K562 (cell line): ENCODE data around the gene C4orf46. TPM values are rescaled to one million over a fixed set of nuclear protein-coding genes. Genes with fewer than 3 reads are reported as not detected.

Source experiments
- ATAC-seq: fragments of 200-7000 bp; cut with Tn5 transposase; 3 replicates; pipeline ENCODE4 v1.9.1; 2020; ENCODE audit warnings: moderate library complexity
- BruUV-seq: library from RNA; stranded (reverse); fragments of 400-500 nt; replicated peaks from 2 replicates; lab custom pipeline; 2021; lab: Mats Ljungman, UMichigan
- CTCF ChIA-PET: fragments of 300-600 bp; formaldehyde crosslinking; extraction: SDS; loops from one replicate; lab custom pipeline; 2021; ENCODE audit warnings: low intra/inter-chr PET ratio; lab: Yijun Ruan, JAX
- POLR2A ChIA-PET: fragments of 300-600, 350-650 bp; sonication (Branson Sonifier 250); formaldehyde crosslinking; extraction: SDS; loops from one replicate; lab custom pipeline; 2021; ENCODE audit warnings: antibody characterized with exemption, inconsistent platforms; lab: Yijun Ruan, JAX
- DNase-seq, 4 experiments: peaks; one replicate each; pipeline versions ENCODE4 v3.0.0 to v3.0.0-alpha.2; 2011 to 2018; ENCODE audit warnings: low spot score in 3 of 4, mixed read lengths in 3 of 4; ENCODE audit errors: extremely low read depth in 1 of 4
- FAIRE-seq: peaks from 2 replicates; lab custom pipeline; 2011; peaks lifted over from hg19 to GRCh38; lab: Jason Lieb, UNC
- H2AFZ ChIP-seq: 2 replicates; pipeline ENCODE4 v1.6.0; 2011; ENCODE audit warnings: low read depth, low read length, control low read depth, inconsistent platforms
- H3K27ac ChIP-seq: fragments of 200-600 bp; 3 replicates; pipeline ENCODE4 v1.8.0; 2011; ENCODE audit warnings: low read depth, mild to moderate bottlenecking, control low read depth, inconsistent platforms, low read length, moderate library complexity, mixed read lengths; ENCODE audit errors: extremely low read depth
- H3K27me3 ChIP-seq, 2 experiments: fragments of 300-600 bp in 1 of 2; 2 replicates in 1 of 2; 3 replicates in 1 of 2; pipeline versions ENCODE4 v1.6.0 to v1.8.0; 2011; ENCODE audit warnings: inconsistent platforms in 2 of 2, low read length in 2 of 2, mild to moderate bottlenecking in 1 of 2, mixed read lengths in 1 of 2, moderate library complexity in 1 of 2; ENCODE audit not compliant: control insufficient read depth in 2 of 2, insufficient read depth in 2 of 2
- H3K36me3 ChIP-seq: fragments of 300-600 bp; 3 replicates; pipeline ENCODE4 v1.8.0; 2011; ENCODE audit warnings: mild to moderate bottlenecking, low read length, inconsistent platforms; ENCODE audit not compliant: control insufficient read depth, insufficient read depth
- H3K4me1 ChIP-seq, 2 experiments: fragments of 200-600 bp in 1 of 2; replicated peaks in 1 of 2; 2 replicates in 1 of 2; 3 replicates in 1 of 2; pipeline versions ENCODE4 v1.5.1 to v1.8.0; 2011; ENCODE audit warnings: inconsistent platforms in 2 of 2, low read length in 2 of 2, mild to moderate bottlenecking in 1 of 2, mixed read lengths in 1 of 2, moderate library complexity in 1 of 2; ENCODE audit not compliant: control insufficient read depth in 2 of 2, insufficient read depth in 2 of 2
- H3K4me2 ChIP-seq: 2 replicates; pipeline ENCODE4 v1.6.1; 2011; ENCODE audit warnings: low read length, control low read depth, inconsistent platforms, mixed read lengths; ENCODE audit not compliant: insufficient read depth
- H3K4me3 ChIP-seq: fragments of 200-600 bp; sonication (generic), shearing (Covaris generic); 2 replicates; pipeline ENCODE4 v1.5.1; 2016; ENCODE audit warnings: control low read depth, inconsistent platforms
- H3K79me2 ChIP-seq: fragments of 200-600 bp; 3 replicates; pipeline ENCODE4 v1.8.0; 2011; ENCODE audit warnings: low read length, inconsistent platforms; ENCODE audit not compliant: control insufficient read depth, insufficient read depth
- H3K9ac ChIP-seq, 2 experiments: 2 replicates each; pipeline versions ENCODE4 v1.6.0 to v1.6.1; 2011; ENCODE audit warnings: low read depth in 2 of 2, low read length in 2 of 2, control low read depth in 1 of 2, inconsistent platforms in 1 of 2, mild to moderate bottlenecking in 1 of 2, mixed read lengths in 1 of 2; ENCODE audit not compliant: insufficient read depth in 1 of 2
- H3K9me1 ChIP-seq: one replicate; pipeline ENCODE4 v1.6.0; 2011; ENCODE audit warnings: inconsistent platforms, mild to moderate bottlenecking, low read length, moderate library complexity; ENCODE audit not compliant: control insufficient read depth, insufficient read depth
- H3K9me3 ChIP-seq: replicated peaks from 2 replicates; pipeline ENCODE4 v1.5.1; 2011; ENCODE audit warnings: low read depth, low read length, inconsistent platforms; ENCODE audit not compliant: control insufficient read depth, insufficient read depth
- H4K20me1 ChIP-seq: replicated peaks from 2 replicates; pipeline ENCODE4 v1.6.1; 2011; ENCODE audit warnings: low read length, inconsistent platforms, mixed read lengths; ENCODE audit not compliant: control insufficient read depth, insufficient read depth
- BHLHE40 ChIP-seq: IDR thresholded peaks from 2 replicates; pipeline ENCODE4 v1.6.1; 2011; ENCODE audit warnings: low read length, improper control_type of control experiment
- CREM ChIP-seq: IDR thresholded peaks from 2 replicates; pipeline ENCODE4 v1.6.1; 2014; ENCODE audit warnings: antibody characterized with exemption, low read depth
- ELF2 ChIP-seq: fragments of 250-450 bp; sonication (Bioruptor Pico); IDR thresholded peaks from 2 replicates; pipeline ENCODE4 v1.5.0; 2021; ENCODE audit warnings: mild to moderate bottlenecking
- ELK3 ChIP-seq: fragments of 450-650 bp; formaldehyde crosslinking; IDR thresholded peaks from 2 replicates; pipeline ENCODE4 v1.4.0; 2020; ENCODE audit warnings: mild to moderate bottlenecking
- EZH2 ChIP-seq: IDR thresholded peaks from 2 replicates; pipeline ENCODE4 v1.6.1; 2012; ENCODE audit warnings: low read depth, mild to moderate bottlenecking, inconsistent platforms, low read length, borderline replicate concordance
- FOXJ3 ChIP-seq: sonication (generic); formaldehyde crosslinking; IDR thresholded peaks from 2 replicates; pipeline ENCODE4 v1.4.0; 2020; ENCODE audit warnings: mild to moderate bottlenecking, missing genetic modification reagents
- FOXK2 ChIP-seq, 2 experiments: fragments of 450-650 bp; IDR thresholded peaks in 1 of 2; conservative IDR thresholded peaks in 1 of 2; 2 replicates each; pipeline ENCODE4 v1.6.1; 2016; ENCODE audit warnings: low read depth in 2 of 2, mild to moderate bottlenecking in 1 of 2
- NBN ChIP-seq: fragments of 450-650 bp; IDR thresholded peaks from 2 replicates; pipeline ENCODE4 v1.6.1; 2016; ENCODE audit warnings: low read depth, mild to moderate bottlenecking
- NRF1 ChIP-seq, 2 experiments: fragments of 450-650 bp; IDR thresholded peaks in 1 of 2; conservative IDR thresholded peaks in 1 of 2; 2 replicates each; pipeline ENCODE4 v1.6.1; 2014; ENCODE audit warnings: mild to moderate bottlenecking in 2 of 2
- PCBP1 ChIP-seq: fragments of 200-400 bp; formaldehyde crosslinking; IDR thresholded peaks from 2 replicates; pipeline ENCODE4 v1.6.1; 2018; ENCODE audit warnings: mild to moderate bottlenecking, low read depth, low read length; ENCODE audit not compliant: poor library complexity, severe bottlenecking
- RBM34 ChIP-seq: fragments of 200-400 bp; formaldehyde crosslinking; IDR thresholded peaks from 2 replicates; pipeline ENCODE4 v1.6.1; 2018; ENCODE audit warnings: low read length, borderline replicate concordance; ENCODE audit not compliant: insufficient read depth
- SOX6 ChIP-seq: fragments of 450-650 bp; IDR thresholded peaks from 2 replicates; pipeline ENCODE4 v1.6.1; 2014; ENCODE audit warnings: mild to moderate bottlenecking
- SREBF2 ChIP-seq: sonication (generic); formaldehyde crosslinking; IDR thresholded peaks from 2 replicates; pipeline ENCODE4 v1.4.0; 2020; ENCODE audit warnings: mild to moderate bottlenecking, missing genetic modification reagents
- ZBTB49 ChIP-seq: sonication (generic); formaldehyde crosslinking; IDR thresholded peaks from 2 replicates; pipeline ENCODE4 v1.8.0; 2022; ENCODE audit warnings: missing genetic modification reagents, mild to moderate bottlenecking, borderline replicate concordance
- ZKSCAN1 ChIP-seq: fragments of 150-350 bp; IDR thresholded peaks from 2 replicates; pipeline ENCODE4 v1.6.1; 2016; ENCODE audit warnings: low read depth, low read length
- ZNF232 ChIP-seq: sonication (generic); formaldehyde crosslinking; IDR thresholded peaks from 2 replicates; pipeline ENCODE4 v1.8.0; 2022; ENCODE audit warnings: mild to moderate bottlenecking, missing genetic modification reagents
- ZSCAN32 ChIP-seq: fragments of 450-650 bp; formaldehyde crosslinking; IDR thresholded peaks from 2 replicates; pipeline ENCODE4 v1.4.0; 2020; ENCODE audit warnings: mild to moderate bottlenecking, moderate library complexity
- WGBS: fragments of 100-300 bp; shearing (Covaris generic); methylation state at CpG from one replicate; pipeline ENCODE4 v1.1.6; 2016; ENCODE audit warnings: low coverage, mixed read lengths; ENCODE audit not compliant: insufficient coverage; ENCODE audit errors: missing lambda C conversion rate; 5-methylcytosine and 5-hydroxymethylcytosine counted together
- in situ Hi-C: fragments of 300-500 bp; cut with MboI; formaldehyde crosslinking; loops from 4 replicates; pipeline ENCODE4 v1.15.0; 2018; ENCODE audit warnings: inconsistent platforms, mixed read lengths
- intact Hi-C: fragments of 100-400 bp; cut with micrococcal nuclease; formaldehyde crosslinking; loops from 2 replicates; pipeline ENCODE4 v1.14.2; 2022
- polyA plus RNA-seq, 8 experiments: library from polyadenylated mRNA; depleted of rRNA in 4 of 8; stranded (reverse) in 5 of 8; unstranded in 3 of 8; fragments of >200 nt; fragmentation: Nextera tagmentation in 2 of 8; fragmentation: Illumina TruSeq in 1 of 8; extraction: Ambion mirVana in 2 of 8; extraction: Trizol in 1 of 8; gene quantifications; 2 replicates each; pipeline versions ENCODE4 v1.2.1 to v1.2.3, GENCODE V29; 2011 to 2014; ENCODE audit warnings: inconsistent platforms in 1 of 8, missing spikeins in 1 of 8
- total RNA-seq, 7 experiments: library from RNA; depleted of rRNA in 6 of 7; stranded (reverse); fragments of >200 nt in 6 of 7; fragmentation: Illumina TruSeq in 2 of 7; extraction: Trizol in 2 of 7; gene quantifications; 2 replicates each; pipeline versions ENCODE4 v1.2.1 to v1.2.3, GENCODE V29; 2011 to 2021; ENCODE audit warnings: low replicate concordance in 1 of 7
- TF ChIP-seq, protein P1 (sequence below): sonication (generic); formaldehyde crosslinking; IDR thresholded peaks from 2 replicates; pipeline ENCODE4 v1.8.0; 2023; ENCODE audit warnings: mild to moderate bottlenecking, missing genetic modification reagents

The C4orf46 gene
- total and polyA plus RNA-seq, 9 of the 15 experiments (the other 6 are each of a cell fraction or from before 2014, with no cell fraction given): 9.7 to 24.4 (median 17.0) TPM

GRCh38 chr4:158630893-158631292, 40.8 kb downstream of the C4orf46 start:
- in situ Hi-C loops (no loop called here), intact Hi-C loops (no loop called here)
- Histone ChIP-seq H3K4me3 (no peak overlapping the region), H3K27me3 (no peaks in the 10 kb centered on the region), H3K9ac (no peak overlapping the region), H3K9me1 (no peaks in the 10 kb centered on the region), H3K9me3 (no peaks in the 10 kb centered on the region), H3K36me3 (no peaks in the 10 kb centered on the region), H3K4me1 (no peaks in the 10 kb centered on the region), H2AFZ (no peak overlapping the region), H4K20me1 (no peaks in the 10 kb centered on the region), H3K27ac (no peak overlapping the region), H3K4me2 (no peak overlapping the region), H3K79me2 (no peaks in the 10 kb centered on the region)
- 0% methylated on average over 1 of the region's 1 CpG for WGBS
- DNase-seq (no peak), ATAC-seq (no peak), FAIRE-seq (no peak)
- no TSS peak for BruUV-seq
- ChIA-PET POLR2A (interaction anchor here (2.0 kb wide), 1 partner anchor 11 kb away, joined by 6 read pairs; no protein-coding TSS in a partner anchor), CTCF (no interaction called here)
- TF ChIP-seq ZNF232 (CRISPR knock-in tag) (no peak), CREM (no peak), ELK3 (CRISPR knock-in tag) (no peak), FOXK2 (conservative IDR thresholded peaks at IDR 0.05 in 1 of 2, IDR thresholded peaks at IDR 0.05 in 1 of 2; ENCODE audit: low read depth in 2 of 2) (no peak), SOX6 (no peak), ZBTB49 (CRISPR knock-in tag) (no peak), SREBF2 (no peak), BHLHE40 (no peak), PCBP1 (no peak), EZH2 (no peak), ZSCAN32 (CRISPR knock-in tag) (no peak), ZKSCAN1 (no peak), NRF1 (conservative IDR thresholded peaks at IDR 0.05 in 1 of 2, IDR thresholded peaks at IDR 0.05 in 1 of 2) (no peak), ELF2 (no peak), RBM34 (no peak), NBN (no peak), FOXJ3 (no peak)
- TF ChIP-seq, protein P1, sequence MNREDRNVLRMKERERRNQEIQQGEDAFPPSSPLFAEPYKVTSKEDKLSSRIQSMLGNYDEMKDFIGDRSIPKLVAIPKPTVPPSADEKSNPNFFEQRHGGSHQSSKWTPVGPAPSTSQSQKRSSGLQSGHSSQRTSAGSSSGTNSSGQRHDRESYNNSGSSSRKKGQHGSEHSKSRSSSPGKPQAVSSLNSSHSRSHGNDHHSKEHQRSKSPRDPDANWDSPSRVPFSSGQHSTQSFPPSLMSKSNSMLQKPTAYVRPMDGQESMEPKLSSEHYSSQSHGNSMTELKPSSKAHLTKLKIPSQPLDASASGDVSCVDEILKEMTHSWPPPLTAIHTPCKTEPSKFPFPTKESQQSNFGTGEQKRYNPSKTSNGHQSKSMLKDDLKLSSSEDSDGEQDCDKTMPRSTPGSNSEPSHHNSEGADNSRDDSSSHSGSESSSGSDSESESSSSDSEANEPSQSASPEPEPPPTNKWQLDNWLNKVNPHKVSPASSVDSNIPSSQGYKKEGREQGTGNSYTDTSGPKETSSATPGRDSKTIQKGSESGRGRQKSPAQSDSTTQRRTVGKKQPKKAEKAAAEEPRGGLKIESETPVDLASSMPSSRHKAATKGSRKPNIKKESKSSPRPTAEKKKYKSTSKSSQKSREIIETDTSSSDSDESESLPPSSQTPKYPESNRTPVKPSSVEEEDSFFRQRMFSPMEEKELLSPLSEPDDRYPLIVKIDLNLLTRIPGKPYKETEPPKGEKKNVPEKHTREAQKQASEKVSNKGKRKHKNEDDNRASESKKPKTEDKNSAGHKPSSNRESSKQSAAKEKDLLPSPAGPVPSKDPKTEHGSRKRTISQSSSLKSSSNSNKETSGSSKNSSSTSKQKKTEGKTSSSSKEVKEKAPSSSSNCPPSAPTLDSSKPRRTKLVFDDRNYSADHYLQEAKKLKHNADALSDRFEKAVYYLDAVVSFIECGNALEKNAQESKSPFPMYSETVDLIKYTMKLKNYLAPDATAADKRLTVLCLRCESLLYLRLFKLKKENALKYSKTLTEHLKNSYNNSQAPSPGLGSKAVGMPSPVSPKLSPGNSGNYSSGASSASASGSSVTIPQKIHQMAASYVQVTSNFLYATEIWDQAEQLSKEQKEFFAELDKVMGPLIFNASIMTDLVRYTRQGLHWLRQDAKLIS (CRISPR knock-in tag): no peak
